ENCODE data around the gene MOCS3. TPM values are rescaled to one million over a fixed set of nuclear protein-coding genes. Genes with fewer than 3 reads are reported as not detected.

MOCS3 gene
- total and polyA plus RNA-seq, 2 of the 13 experiments (the other 11 are each of a cell fraction or from before 2014, with no cell fraction given): 3.7 to 8.4 TPM

DNA sequence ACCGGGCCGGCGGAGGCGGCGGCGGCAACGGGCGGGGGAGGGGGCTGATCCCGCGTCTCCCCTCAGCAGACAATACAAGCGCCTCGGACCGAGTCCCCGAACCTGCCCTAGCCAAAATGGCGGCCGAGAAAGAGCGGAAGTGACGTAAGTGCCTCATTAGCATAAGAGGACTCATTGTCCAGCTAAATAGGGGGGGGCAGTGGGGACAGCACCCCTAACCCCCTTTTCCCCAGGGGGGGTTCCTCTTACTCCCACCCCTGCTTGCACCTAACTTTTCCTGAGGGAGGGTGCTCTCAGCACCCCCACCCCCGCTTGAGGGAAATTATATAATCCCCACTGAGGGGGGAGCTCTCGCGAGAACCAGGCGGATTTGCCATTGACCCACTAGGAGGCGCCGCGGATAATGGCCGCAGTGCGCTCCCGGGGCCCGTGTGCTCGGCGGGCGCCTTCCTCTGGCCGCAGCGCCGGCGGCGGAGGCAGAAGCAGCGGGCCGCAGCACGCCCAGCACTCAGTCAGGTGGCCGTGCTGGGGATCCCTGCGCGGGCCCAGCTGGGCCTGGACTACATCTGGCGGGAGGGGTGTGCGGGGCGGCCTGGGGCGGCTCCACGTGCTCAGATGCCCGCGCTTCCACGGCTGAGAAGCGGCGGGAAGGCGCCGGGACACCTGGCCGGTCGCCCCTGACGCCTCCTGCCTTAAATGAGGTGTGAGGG, 27.2 kb upstream of the MOCS3 start, which contains the start of gene ADNP (continued):
- no peak for TF ChIP-seq HNF1A (IDR thresholded peaks at IDR 0.05; ENCODE audit: low read depth)
- TF ChIP-seq HNF1A (CRISPR knock-in tag; IDR thresholded peaks at IDR 0.05; ENCODE audit: borderline replicate concordance): peak; percentile 62; the same call in 1 of the 2 replicates
- no peak for TF ChIP-seq RCOR2 (CRISPR knock-in tag; IDR thresholded peaks at IDR 0.05)
- no peak for TF ChIP-seq U2AF1 (optimal IDR thresholded peaks at IDR 0.05; ENCODE audit: low read depth, low read length)
- TF ChIP-seq ZNF704 (CRISPR knock-in tag; IDR thresholded peaks at IDR 0.05; ENCODE audit: borderline replicate concordance): 0 out of 2 replicates have a peak, but pooled peaks have one; percentile 14
- TF ChIP-seq POLR2A (IDR thresholded peaks at IDR 0.05; ENCODE audit: insufficient read depth in 1 of 2, low read depth in 2 of 2, low read length in 2 of 2): peak; percentile 81 to 83
- TF ChIP-seq, protein P1, sequence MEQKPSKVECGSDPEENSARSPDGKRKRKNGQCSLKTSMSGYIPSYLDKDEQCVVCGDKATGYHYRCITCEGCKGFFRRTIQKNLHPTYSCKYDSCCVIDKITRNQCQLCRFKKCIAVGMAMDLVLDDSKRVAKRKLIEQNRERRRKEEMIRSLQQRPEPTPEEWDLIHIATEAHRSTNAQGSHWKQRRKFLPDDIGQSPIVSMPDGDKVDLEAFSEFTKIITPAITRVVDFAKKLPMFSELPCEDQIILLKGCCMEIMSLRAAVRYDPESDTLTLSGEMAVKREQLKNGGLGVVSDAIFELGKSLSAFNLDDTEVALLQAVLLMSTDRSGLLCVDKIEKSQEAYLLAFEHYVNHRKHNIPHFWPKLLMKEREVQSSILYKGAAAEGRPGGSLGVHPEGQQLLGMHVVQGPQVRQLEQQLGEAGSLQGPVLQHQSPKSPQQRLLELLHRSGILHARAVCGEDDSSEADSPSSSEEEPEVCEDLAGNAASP (CRISPR knock-in tag; IDR thresholded peaks at IDR 0.05; ENCODE audit: borderline replicate concordance): 0 out of 2 replicates have a peak, but pooled peaks have one; percentile 32
- peak; percentile 99 for TF ChIP-seq KDM2A (CRISPR knock-in tag; IDR thresholded peaks at IDR 0.05; ENCODE audit: borderline replicate concordance, low read depth)
- TF ChIP-seq, protein P2, sequence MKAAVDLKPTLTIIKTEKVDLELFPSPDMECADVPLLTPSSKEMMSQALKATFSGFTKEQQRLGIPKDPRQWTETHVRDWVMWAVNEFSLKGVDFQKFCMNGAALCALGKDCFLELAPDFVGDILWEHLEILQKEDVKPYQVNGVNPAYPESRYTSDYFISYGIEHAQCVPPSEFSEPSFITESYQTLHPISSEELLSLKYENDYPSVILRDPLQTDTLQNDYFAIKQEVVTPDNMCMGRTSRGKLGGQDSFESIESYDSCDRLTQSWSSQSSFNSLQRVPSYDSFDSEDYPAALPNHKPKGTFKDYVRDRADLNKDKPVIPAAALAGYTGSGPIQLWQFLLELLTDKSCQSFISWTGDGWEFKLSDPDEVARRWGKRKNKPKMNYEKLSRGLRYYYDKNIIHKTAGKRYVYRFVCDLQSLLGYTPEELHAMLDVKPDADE (CRISPR knock-in tag; IDR thresholded peaks at IDR 0.05): peak; percentile 37; the same call in 1 of the 2 replicates
- peak; percentile 63; the same call in 1 of the 2 replicates for TF ChIP-seq ZNF790 (CRISPR knock-in tag; IDR thresholded peaks at IDR 0.05; ENCODE audit: borderline replicate concordance)
- TF ChIP-seq ZNF329 (CRISPR knock-in tag; IDR thresholded peaks at IDR 0.05; ENCODE audit: low read depth): peak; percentile 11; the same call in 1 of the 2 replicates
- peak; percentile 88 for TF ChIP-seq POLR2AphosphoS2 (IDR thresholded peaks at IDR 0.05; ENCODE audit: low read depth, low read length)
- no peak; the same call in 1 of the 2 replicates for TF ChIP-seq ZNF441 (CRISPR knock-in tag; IDR thresholded peaks at IDR 0.05; ENCODE audit: borderline replicate concordance)
- TF ChIP-seq, protein P3, sequence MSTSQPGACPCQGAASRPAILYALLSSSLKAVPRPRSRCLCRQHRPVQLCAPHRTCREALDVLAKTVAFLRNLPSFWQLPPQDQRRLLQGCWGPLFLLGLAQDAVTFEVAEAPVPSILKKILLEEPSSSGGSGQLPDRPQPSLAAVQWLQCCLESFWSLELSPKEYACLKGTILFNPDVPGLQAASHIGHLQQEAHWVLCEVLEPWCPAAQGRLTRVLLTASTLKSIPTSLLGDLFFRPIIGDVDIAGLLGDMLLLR (CRISPR knock-in tag; IDR thresholded peaks at IDR 0.05): 0 out of 2 replicates have a peak, but pooled peaks have one; percentile 53
- no peak for TF ChIP-seq ZNF282 (IDR thresholded peaks at IDR 0.05; ENCODE audit: partially characterized antibody)
- no peak for TF ChIP-seq PRPF4 (IDR thresholded peaks at IDR 0.05; ENCODE audit: low read depth, low read length, poor library complexity, severe bottlenecking)
- peak; percentile 63 for TF ChIP-seq AGO1 (IDR thresholded peaks at IDR 0.05; ENCODE audit: low read depth, low read length, poor library complexity, severe bottlenecking)
- peak; percentile 64; the same call in 1 of the 2 replicates for TF ChIP-seq ETV5 (CRISPR knock-in tag; IDR thresholded peaks at IDR 0.05; ENCODE audit: borderline replicate concordance)

Data from HepG2 (cell line).